Prostate gland (tissue), 2 donors: ENCODE data around the gene UNC79. TPM values are rescaled to one million over a fixed set of nuclear protein-coding genes. Genes with fewer than 3 reads are reported as not detected.

Experiments
- DNase-seq: peaks from one replicate; pipeline ENCODE4 v3.0.0-alpha.2; 2019; ENCODE audit warnings: low spot score
- H3K27ac ChIP-seq, 2 donors: fragments of 200-600 bp; sonication (generic); 2 replicates each; pipeline ENCODE4 v1.5.1; 2017 to 2019
- H3K27me3 ChIP-seq: fragments of 200-600 bp; sonication (generic); replicated peaks from 2 replicates; pipeline ENCODE4 v1.5.1; 2019; ENCODE audit not compliant: insufficient read depth
- H3K36me3 ChIP-seq, 2 donors: fragments of 200-600 bp; sonication (generic); 1 replicate in 1 of 2; 2 replicates in 1 of 2; pipeline versions ENCODE4 v1.5.1 to v1.8.1; 2017 to 2019
- H3K4me1 ChIP-seq: fragments of 200-600 bp; sonication (generic); replicated peaks from 2 replicates; pipeline ENCODE4 v1.5.1; 2019
- H3K4me3 ChIP-seq, 2 donors: fragments of 200-600 bp; sonication (generic); 2 replicates each; pipeline ENCODE4 v1.5.1; 2017 to 2019
- H3K9me3 ChIP-seq: fragments of 200-600 bp; sonication (generic); 2 replicates; pipeline ENCODE4 v1.5.1; 2017
- CTCF ChIP-seq, 4 experiments: fragments of 200-600 bp in 2 of 4; fragments of 450-650 bp in 2 of 4; sonication (generic) in 2 of 4; IDR thresholded peaks; 1 replicate in 3 of 4; 2 replicates in 1 of 4; pipeline ENCODE4 v1.5.1; 2016 to 2019; ENCODE audit warnings: antibody characterized with exemption in 4 of 4, mild to moderate bottlenecking in 2 of 4, moderate library complexity in 2 of 4
- POLR2A ChIP-seq: fragments of 450-650 bp; IDR thresholded peaks from one replicate; pipeline ENCODE4 v1.6.1; 2016; ENCODE audit warnings: antibody characterized with exemption, mild to moderate bottlenecking
- POLR2AphosphoS5 ChIP-seq: sonication (generic); formaldehyde crosslinking; IDR thresholded peaks from one replicate; pipeline ENCODE4 v1.6.1; 2017; ENCODE audit warnings: antibody characterized with exemption
- WGBS: methylation state at CpG from one replicate; pipeline ENCODE4 v1.1.5; 2018; 5-methylcytosine and 5-hydroxymethylcytosine counted together
- intact Hi-C: fragments of 100-400 bp; cut with DNase I; formaldehyde crosslinking; loops from one replicate; pipeline ENCODE4 v1.14.2; 2022
- total RNA-seq, 2 donors: library from RNA; depleted of rRNA; stranded (reverse); fragments of >200 nt; gene quantifications; one replicate each; pipeline ENCODE4 v1.1.0, GENCODE V29; 2016

UNC79 gene
- total RNA-seq, 2 donors from 2014 or later: 0.32 to 1.0 TPM

DNA sequence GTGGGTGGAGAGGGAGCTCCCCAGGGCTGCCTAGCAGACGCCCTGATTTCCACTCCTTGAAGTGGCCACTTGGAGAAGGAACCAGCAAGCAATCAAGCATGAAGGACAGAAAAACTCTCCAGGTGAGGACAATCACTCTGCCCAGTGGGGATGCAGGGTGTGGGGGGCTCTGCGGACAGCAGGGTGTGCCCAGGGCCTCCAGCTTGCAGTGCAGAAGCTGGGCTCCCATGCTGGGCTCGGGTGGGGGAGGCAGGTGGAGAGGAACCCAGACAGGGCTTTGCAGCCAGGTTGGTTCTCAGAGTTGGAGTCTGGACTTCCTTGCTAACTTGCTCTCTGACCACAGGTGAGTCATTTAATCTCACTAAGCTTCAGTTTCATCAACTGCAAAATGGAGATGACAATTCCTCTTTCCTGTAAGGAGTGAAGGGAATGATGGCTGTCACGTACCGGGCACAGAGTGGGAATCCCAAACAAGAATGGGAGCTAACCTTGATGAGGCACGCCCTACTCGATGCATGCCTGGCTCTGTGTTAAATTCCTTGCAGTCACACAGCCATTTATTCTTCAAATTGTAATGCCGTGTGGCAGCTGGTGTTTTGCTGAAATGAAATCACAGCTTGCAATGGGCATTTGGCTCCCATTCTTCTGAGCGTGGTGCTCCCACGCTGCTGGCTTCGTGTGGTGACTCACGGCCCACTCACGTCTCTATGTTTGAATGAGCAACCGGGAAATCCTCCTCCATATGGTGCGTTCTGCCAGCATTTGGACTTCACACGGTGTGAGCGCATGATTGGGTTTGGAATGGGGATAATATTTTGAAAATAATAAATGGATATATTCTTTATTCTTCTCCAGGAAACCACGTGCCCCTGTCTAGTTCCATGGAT is 282.3 kb downstream of the UNC79 start:
- DNase-seq: no peak
- Histone ChIP-seq H3K4me3 (no peak overlapping the region), H3K4me1 (no peaks in the 10 kb centered on the region), H3K9me3 (no peaks in the 10 kb centered on the region), H3K27ac (no peak overlapping the region), H3K36me3 (no peaks in the 10 kb centered on the region), H3K27me3 (no peaks in the 10 kb centered on the region)
- TF ChIP-seq POLR2A (no peak), POLR2AphosphoS5 (no peak), CTCF (IDR thresholded peaks at IDR 0.05) (no peak)
- 65% methylated on average over 18 of the region's 18 CpGs for WGBS
- intact Hi-C loops: no loop called here

DNA sequence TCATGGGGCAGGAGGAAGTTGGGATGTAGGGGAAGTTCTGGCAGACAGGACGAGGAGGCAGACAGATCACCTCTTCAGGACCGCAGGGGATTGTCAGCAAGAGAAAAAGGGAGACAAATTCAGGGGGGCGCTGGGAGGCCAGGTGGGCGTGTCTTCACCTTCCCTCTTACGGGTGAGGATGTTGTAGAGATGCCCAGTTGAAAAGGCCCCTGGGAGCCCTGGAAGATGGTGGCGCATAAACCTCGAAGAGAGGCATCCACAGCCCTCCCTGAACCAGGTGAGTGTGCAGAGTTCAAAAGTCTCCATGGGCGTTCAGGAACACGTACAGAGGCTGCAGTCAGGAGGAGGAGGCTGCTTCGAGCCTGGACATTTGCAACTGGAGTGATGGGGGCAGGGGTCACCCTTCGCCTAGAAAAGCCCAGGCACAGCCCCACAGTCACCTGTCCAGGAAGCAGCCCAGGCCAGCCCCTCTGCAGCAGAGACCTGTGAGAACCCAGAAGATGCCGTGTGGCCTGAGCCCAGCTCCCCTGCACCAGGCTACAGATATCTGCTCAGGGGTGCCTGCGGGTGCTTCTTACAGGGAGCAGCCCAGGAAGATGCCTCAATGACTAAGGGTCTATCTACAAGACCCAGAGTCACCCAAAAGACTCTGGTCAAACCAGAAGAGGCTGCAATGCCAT is 283.1 kb downstream of the UNC79 start:
- H3K36me3 ChIP-seq: no peaks in the 10 kb centered on the region
- TF ChIP-seq CTCF (IDR thresholded peaks at IDR 0.05) (no peak), POLR2AphosphoS5 (no peak), POLR2A (no peak)
- intact Hi-C loops: no loop called here
- no peaks in the 10 kb centered on the region for H3K4me1 ChIP-seq
- no peaks in the 10 kb centered on the region for H3K27me3 ChIP-seq
- no peak overlapping the region for H3K4me3 ChIP-seq
- no peak for DNase-seq
- WGBS: 76% methylated on average over 12 of the region's 13 CpGs
- H3K9me3 ChIP-seq: no peaks in the 10 kb centered on the region
- H3K27ac ChIP-seq: no peak overlapping the region

GRCh38 chr14:93714605-93715004 is 283.9 kb downstream of the UNC79 start:
- Histone ChIP-seq H3K36me3 (no peaks in the 10 kb centered on the region), H3K4me1 (no peaks in the 10 kb centered on the region), H3K4me3 (no peak overlapping the region), H3K27ac (no peak overlapping the region), H3K27me3 (no peaks in the 10 kb centered on the region), H3K9me3 (no peaks in the 10 kb centered on the region)
- WGBS: 76% methylated on average over 7 of the region's 7 CpGs
- TF ChIP-seq POLR2A (no peak), CTCF (IDR thresholded peaks at IDR 0.05) (no peak), POLR2AphosphoS5 (no peak)
- DNase-seq: no peak
- intact Hi-C loops: no loop called here

DNA sequence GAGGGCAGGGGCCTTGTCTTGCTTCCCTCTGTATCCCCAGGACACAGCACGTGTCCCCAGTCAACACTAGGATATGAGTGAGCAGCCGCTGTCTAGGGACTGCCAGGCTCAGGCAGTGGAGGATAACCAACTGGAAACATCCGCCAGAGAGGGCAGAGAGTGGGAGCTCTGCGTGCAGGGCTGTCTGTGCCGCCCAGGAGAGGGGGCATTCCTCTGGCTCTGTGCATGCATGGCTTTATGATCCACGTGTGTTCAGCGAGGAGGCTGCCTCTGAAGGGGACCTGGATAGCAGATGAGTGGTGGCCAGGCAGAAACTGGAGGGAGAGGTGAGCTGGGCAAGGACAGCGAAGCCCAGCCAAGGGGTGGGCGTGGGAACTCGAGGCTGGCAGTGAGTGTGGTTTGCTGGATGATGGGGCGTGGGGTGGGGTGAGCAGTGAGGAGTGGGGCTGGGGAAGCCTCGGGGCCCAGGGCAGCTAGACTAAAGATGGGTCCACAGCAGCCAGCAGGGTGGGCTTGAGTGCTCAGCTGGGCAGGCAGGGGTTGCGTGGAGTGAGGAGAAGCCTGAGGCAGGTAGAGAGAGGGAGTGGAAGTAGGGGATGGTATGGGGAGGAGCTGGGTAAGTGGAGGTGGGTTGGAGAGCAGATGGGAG is 284.7 kb downstream of the UNC79 start:
- no peak overlapping the region for H3K27ac ChIP-seq
- DNase-seq: no peak
- no peaks in the 10 kb centered on the region for H3K9me3 ChIP-seq
- H3K4me3 ChIP-seq: no peak overlapping the region
- intact Hi-C loops: no loop called here
- H3K36me3 ChIP-seq: no peaks in the 10 kb centered on the region
- 55% methylated on average over 13 of the region's 13 CpGs for WGBS
- TF ChIP-seq POLR2A (no peak), CTCF (IDR thresholded peaks at IDR 0.05) (no peak), POLR2AphosphoS5 (no peak)
- no peaks in the 10 kb centered on the region for H3K27me3 ChIP-seq
- no peaks in the 10 kb centered on the region for H3K4me1 ChIP-seq
